Measurements from ENCODE around the gene SYT3. TPM values are rescaled to one million over a fixed set of nuclear protein-coding genes. Genes with fewer than 3 reads are reported as not detected.

Gene SYT3
- total and polyA plus RNA-seq, 2 donors (not counting 3 experiments of a cell fraction or from before 2014, with no cell fraction given), result 0.11 to 0.53 TPM

GRCh38 chr19:50647879-50648615 is 8.4 kb upstream of the SYT3 start:
- H3K4me2 ChIP-seq (ENCODE audit: insufficient read depth, low read length), result no peak overlapping the region
- ChIA-PET CTCF (no interaction called here), POLR2A (no interaction called here)
- dilution Hi-C loops (cut with MboI; ENCODE audit: extremely low pct_ligation_motif_present, low sequenced_read_pairs), result no loop called here
- FAIRE-seq (no peak), DNase-seq (ENCODE audit: low read depth, low spot score) (no peak)
- H3K79me2 ChIP-seq (ENCODE audit: control insufficient read depth, insufficient read depth, low read length), result no peaks in the 10 kb centered on the region
- H3K4me3 ChIP-seq (replicated peaks in 1 of 3; ENCODE audit: insufficient read depth in 1 of 3, low read depth in 1 of 3, low read length in 3 of 3), result no peak overlapping the region
- H4K20me1 ChIP-seq (replicated peaks; ENCODE audit: control insufficient read depth, extremely low read depth, insufficient read depth, low read length), result no peaks in the 10 kb centered on the region
- H3K9me3 ChIP-seq (replicated peaks; ENCODE audit: control insufficient read depth, insufficient read depth, low read length), result no peaks in the 10 kb centered on the region
- no peaks in the 10 kb centered on the region for H3K9me1 ChIP-seq (replicated peaks; ENCODE audit: control insufficient read depth, extremely low read depth, insufficient read depth, low read length)
- H3K4me1 ChIP-seq (ENCODE audit: control insufficient read depth, extremely low read depth, insufficient read depth, low read length), result no peaks in the 10 kb centered on the region
- no TSS peak for BruUV-seq (replicated peaks)
- H3K27me3 ChIP-seq (ENCODE audit: control insufficient read depth in 2 of 2, insufficient read depth in 2 of 2, low read length in 2 of 2), result peaks cover 0 to 5% of the 10 kb centered on the region in 2 experiments
- TF ChIP-seq MAX (IDR thresholded peaks at IDR 0.05; ENCODE audit: insufficient read depth, insufficient read length) (no peak), GATA2 (IDR thresholded peaks at IDR 0.05; ENCODE audit: insufficient read depth, insufficient read length, low read depth, low read length) (no peak), POLR2A (IDR thresholded peaks at IDR 0.05; ENCODE audit: low read depth, low read length) (no peak), FOS (IDR thresholded peaks at IDR 0.05; ENCODE audit: borderline replicate concordance, insufficient read depth, low read length) (no peak), JUN (IDR thresholded peaks at IDR 0.05; ENCODE audit: borderline replicate concordance, insufficient read depth, insufficient read length, low read depth) (no peak), POLR2AphosphoS5 (IDR thresholded peaks at IDR 0.05; ENCODE audit: insufficient read depth, low read depth, low read length) (no peak), MYC (IDR thresholded peaks at IDR 0.05; ENCODE audit: low read depth, low read length) (no peak), EZH2 (IDR thresholded peaks at IDR 0.05; ENCODE audit: borderline replicate concordance, low read depth, low read length, severe bottlenecking) (no peak), CTCF (IDR thresholded peaks at IDR 0.05; ENCODE audit: extremely low read depth in 1 of 2, insufficient read depth in 1 of 2, low read depth in 1 of 2, low read length in 2 of 2) (no peak)
- no peaks in the 10 kb centered on the region for H3K36me3 ChIP-seq (ENCODE audit: control insufficient read depth in 2 of 2, extremely low read depth in 1 of 2, insufficient read depth in 2 of 2, low read length in 2 of 2)
- no peak overlapping the region for H2AFZ ChIP-seq (ENCODE audit: low read depth, low read length)
- no peak overlapping the region for H3K27ac ChIP-seq (ENCODE audit: insufficient read depth, low read depth, low read length)
- no peak overlapping the region for H3K9ac ChIP-seq (replicated peaks; ENCODE audit: extremely low read depth, insufficient read depth, low read length)
- intact Hi-C loops (cut with micrococcal nuclease), result no loop called here
